Activated CD4-positive, alpha-beta T cell treated with anti-CD3 and anti-CD28 coated beads for 48 hours (primary cell): ENCODE measurements around the gene LHX1.

Experiments used
- DNase-seq: peaks from one replicate; pipeline ENCODE4 v3.0.0-alpha.2; 2020

Gene LHX1

GRCh38 chr17:36975922-36976515 lies 38.7 kb downstream of the LHX1 start:
- no peak for DNase-seq

- no peak for DNase-seq
Observed at GRCh38 chr17:36977066-36977465, 39.8 kb downstream of the LHX1 start.

- DNase-seq, result no peak
Observed at GRCh38 chr17:36977568-36977967, 40.3 kb downstream of the LHX1 start.

- no peak for DNase-seq
Observed at GRCh38 chr17:36978810-36979564, 41.7 kb downstream of the LHX1 start.

- DNase-seq, result no peak
Observed at GRCh38 chr17:36979565-36979941, 42.3 kb downstream of the LHX1 start.

- DNase-seq, result no peak
Observed at GRCh38 chr17:36980280-36980761, 43.0 kb downstream of the LHX1 start.

- DNase-seq, result no peak
Observed at GRCh38 chr17:36983618-36984017, 46.3 kb downstream of the LHX1 start.

- DNase-seq, result no peak
Observed at GRCh38 chr17:36989173-36989572, 51.9 kb downstream of the LHX1 start.

- DNase-seq, result no peak
Observed at GRCh38 chr17:36992701-36993100, 55.4 kb downstream of the LHX1 start.

- no peak for DNase-seq
Observed at GRCh38 chr17:36993227-36993626, 56.0 kb downstream of the LHX1 start.
